Activated naive CD4-positive, alpha-beta T cell treated with anti-CD3 and anti-CD28 coated beads, Interleukin-2, amount 10 ng/mL, durations not matched to agents 7 days and 5 days (primary cell): Measurements from ENCODE around the gene ULK1.

Source experiments
- CTCF ChIA-PET: fragments of 350-600 bp; sonication (Branson Sonifier 250); formaldehyde crosslinking; loops from one replicate; lab custom pipeline; 2021; ENCODE audit warnings: antibody characterized with exemption; lab: Charles Lee
- DNase-seq: peaks from one replicate; pipeline ENCODE4 v3.0.0-alpha.2; 2020
- H3K27ac Mint-ChIP-seq: one replicate; pipeline ENCODE4 v1.8.0; 2021; ENCODE audit warnings: mild to moderate bottlenecking, moderate library complexity, mixed read lengths
- H3K27me3 Mint-ChIP-seq: one replicate; pipeline ENCODE4 v1.8.0; 2021; ENCODE audit warnings: mild to moderate bottlenecking, mixed read lengths
- H3K36me3 Mint-ChIP-seq: one replicate; pipeline ENCODE4 v1.8.0; 2021; ENCODE audit warnings: mixed read lengths
- H3K4me1 Mint-ChIP-seq: one replicate; pipeline ENCODE4 v1.8.0; 2021; ENCODE audit warnings: mixed read lengths
- H3K4me3 Mint-ChIP-seq: one replicate; pipeline ENCODE4 v1.8.0; 2021; ENCODE audit warnings: mild to moderate bottlenecking, moderate library complexity, mixed read lengths
- H3K9me3 Mint-ChIP-seq: one replicate; pipeline ENCODE4 v1.8.0; 2021; ENCODE audit warnings: mixed read lengths

ULK1 gene

DNA sequence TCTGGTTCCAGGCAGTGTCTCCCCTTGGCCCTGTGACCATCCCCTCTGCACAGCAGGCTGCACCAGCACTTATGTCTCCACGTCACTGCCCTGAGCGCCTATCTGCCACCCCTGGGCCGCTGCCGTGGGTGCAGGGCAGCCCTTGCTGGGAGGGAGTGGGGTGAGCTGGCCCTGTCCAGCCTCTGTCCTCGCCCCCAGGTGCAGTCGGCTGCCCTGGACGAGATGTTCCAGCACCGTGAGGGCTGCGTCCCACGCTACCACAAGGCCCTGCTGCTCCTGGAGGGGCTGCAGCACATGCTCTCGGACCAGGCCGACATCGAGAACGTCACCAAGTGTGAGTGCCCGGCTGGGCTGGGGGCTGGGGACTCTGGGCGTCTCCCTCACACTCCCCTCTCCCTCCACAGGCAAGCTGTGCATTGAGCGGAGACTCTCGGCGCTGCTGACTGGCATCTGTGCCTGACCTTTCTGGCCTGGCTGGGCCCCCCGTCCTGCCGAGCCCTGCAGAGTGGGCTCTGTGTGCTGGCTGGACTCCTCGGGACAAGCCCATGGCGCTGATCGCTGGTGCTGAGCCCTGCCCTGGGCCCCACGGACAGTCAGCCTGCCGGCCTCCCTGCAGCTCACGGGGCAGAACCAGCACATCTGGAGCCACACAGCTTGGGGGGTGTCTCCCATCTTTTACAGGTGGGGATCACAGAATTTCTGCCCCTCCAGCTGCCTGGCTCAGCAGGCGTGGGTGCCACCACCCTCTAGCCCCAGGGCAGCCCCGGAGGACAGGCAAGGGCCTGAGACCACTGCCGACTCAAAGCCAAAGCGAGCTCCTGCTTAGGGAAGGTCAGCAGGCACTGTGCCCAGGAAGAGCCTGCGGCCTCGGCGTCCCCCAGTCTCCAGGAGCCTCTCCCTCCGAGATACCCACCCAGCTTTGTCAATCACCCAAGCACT lies 26.7 kb downstream of the ULK1 start:
- Mint-ChIP-seq H3K4me1 (peaks cover 9% of the 10 kb centered on the region), H3K36me3 (peaks cover 7% of the 10 kb centered on the region), H3K27ac (no peak overlapping the region), H3K4me3 (no peak overlapping the region), H3K9me3 (no peaks in the 10 kb centered on the region), H3K27me3 (no peaks in the 10 kb centered on the region)
- CTCF ChIA-PET: no interaction called here
- no peak for DNase-seq

DNA sequence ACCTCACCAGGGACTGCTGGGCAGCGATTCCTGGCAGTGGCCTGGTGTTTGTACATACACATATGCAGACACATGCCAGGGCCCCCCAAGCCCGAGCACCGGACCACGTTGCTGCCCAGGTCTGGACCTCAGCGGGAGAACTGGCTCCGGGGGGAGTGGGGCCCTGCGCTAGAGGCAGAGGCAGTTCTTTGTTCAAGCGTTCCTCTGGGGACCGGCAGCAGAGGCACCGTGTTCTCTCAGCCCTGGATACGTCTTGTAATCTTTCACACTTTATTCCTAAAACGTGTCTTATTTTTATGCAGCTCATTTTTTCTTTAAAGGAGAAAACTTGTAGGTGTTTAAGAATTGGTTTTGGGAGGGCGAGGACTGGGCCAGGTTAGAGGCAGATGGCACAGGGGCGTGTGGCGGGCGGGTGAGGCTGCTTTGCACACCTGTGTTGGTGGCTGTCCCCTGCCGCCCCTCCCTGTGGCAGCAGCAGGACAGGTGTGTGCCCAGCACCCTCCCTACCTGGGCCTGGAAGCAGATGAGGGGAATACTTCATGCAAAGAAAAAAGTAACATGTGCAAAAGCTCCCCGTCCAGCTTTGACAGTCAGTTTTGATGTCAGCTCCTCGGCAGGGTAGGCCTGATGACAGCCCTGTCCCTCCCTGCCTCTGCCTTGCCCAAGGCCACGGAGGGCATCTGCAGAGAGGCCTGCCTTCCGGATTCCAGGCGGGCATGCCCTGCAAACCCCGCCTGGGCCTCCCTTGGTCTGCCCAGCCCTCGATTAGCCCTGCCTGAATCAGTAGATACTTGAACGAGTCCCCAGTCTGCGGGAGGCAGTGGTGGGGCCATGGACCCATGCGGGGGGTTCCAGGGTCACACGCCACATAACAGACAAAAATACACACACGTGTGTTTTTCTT lies 27.7 kb downstream of the ULK1 start:
- Mint-ChIP-seq H3K36me3 (peaks cover 7% of the 10 kb centered on the region), H3K4me3 (no peak overlapping the region), H3K27me3 (no peaks in the 10 kb centered on the region), H3K4me1 (peaks cover 9% of the 10 kb centered on the region), H3K27ac (no peak overlapping the region), H3K9me3 (no peaks in the 10 kb centered on the region)
- CTCF ChIA-PET: no interaction called here
- DNase-seq: no peak

DNA sequence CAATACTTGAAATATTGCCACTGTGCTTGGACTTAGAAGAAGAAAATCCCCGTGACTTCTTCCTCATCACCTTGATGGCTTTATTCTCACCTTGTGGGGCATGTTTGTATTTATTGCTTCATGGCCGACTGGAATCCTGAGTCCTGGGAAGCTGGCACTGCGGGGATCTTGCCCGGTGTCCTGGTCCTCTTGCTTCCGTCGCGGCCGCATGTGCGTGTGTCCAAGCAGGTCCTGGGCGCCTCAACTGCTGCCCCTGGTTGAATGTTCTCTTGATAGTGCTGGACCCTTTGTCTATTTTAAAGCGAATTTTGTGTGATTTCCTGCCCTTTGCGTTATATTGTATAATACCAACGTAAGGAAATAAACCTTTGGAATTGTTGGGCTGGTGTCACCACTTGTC lies 28.4 kb downstream of the ULK1 start:
- H3K4me1 Mint-ChIP-seq: peaks cover 12% of the 10 kb centered on the region
- no peak overlapping the region for H3K4me3 Mint-ChIP-seq
- DNase-seq: no peak
- H3K27me3 Mint-ChIP-seq: peaks cover 1% of the 10 kb centered on the region
- CTCF ChIA-PET: no interaction called here
- H3K36me3 Mint-ChIP-seq: peaks cover 5% of the 10 kb centered on the region
- H3K9me3 Mint-ChIP-seq: no peaks in the 10 kb centered on the region
- H3K27ac Mint-ChIP-seq: no peak overlapping the region

DNA sequence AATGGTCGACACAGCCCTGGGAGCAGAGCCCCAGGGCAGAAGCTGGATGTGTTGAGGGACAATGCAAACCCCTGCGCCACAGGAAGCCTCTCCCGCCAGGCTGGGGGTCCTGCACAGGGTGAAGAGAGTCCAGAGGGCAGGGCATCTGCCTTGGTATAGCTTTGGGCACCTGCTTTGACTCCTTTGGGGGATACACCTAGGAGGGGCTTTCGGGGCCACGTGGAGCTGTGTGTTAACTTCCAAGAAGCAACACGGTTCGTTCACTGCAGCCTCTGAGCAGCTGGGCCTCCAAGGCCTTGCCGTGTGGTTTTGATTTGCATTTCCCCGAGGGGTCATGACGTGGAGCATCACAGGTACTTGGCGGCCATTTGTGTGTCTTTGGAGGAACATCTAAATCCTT lies 28.8 kb downstream of the ULK1 start:
- Mint-ChIP-seq H3K9me3 (no peaks in the 10 kb centered on the region), H3K4me1 (peaks cover 16% of the 10 kb centered on the region), H3K36me3 (peaks cover 5% of the 10 kb centered on the region), H3K27ac (no peak overlapping the region), H3K27me3 (peaks cover 3% of the 10 kb centered on the region), H3K4me3 (no peak overlapping the region)
- DNase-seq: no peak
- CTCF ChIA-PET: no interaction called here

DNA sequence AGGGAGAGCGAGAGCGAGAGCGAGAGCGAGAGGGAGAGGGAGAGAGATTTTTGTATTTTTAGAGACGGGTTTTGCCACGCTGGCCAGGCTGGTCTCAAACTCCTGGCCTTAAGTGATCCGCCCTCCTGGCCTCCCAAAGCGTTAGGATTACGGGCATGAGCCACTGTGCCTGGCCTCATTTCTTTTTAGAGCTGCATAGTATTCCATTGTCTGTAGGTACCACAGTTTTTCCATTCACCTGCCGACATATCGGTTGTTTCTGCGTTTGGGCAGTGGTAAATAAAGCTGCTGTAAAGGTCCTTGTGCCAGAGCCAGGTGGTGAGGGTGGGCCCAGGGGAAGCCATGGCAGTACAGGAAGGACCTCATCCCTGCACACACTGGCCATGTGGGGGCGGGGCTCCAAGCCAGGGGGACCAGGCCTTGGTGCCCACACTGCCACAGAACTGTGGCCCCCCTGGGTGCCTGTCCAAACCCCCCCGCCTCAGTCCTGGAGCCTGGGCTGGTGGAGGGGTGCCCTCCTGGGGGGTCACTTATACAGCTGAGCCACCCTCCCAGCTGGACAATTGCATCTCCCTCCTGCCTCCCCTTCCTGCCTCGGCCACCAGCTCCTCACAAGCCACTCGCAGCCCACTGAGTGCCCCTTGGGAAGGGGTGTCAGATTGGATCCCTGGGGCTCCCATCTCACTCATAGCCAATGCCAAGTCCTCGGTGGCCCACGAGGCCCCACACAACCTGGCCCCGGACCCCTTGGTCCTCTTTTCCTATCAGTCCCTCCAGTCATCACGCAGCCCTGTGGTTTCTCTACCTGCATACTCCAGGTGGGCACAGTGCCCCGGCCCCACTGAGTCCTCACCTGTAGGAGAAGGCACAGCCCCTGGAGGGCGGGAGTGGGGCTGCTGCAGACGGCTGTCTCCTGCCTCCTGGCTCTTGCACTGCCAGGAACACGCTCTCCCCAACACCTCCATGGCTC lies 33.0 kb downstream of the ULK1 start:
- peak overlapping the region; percentile 96 for H3K4me3 Mint-ChIP-seq
- no peaks in the 10 kb centered on the region for H3K9me3 Mint-ChIP-seq
- H3K36me3 Mint-ChIP-seq: peaks cover 10% of the 10 kb centered on the region

DNA sequence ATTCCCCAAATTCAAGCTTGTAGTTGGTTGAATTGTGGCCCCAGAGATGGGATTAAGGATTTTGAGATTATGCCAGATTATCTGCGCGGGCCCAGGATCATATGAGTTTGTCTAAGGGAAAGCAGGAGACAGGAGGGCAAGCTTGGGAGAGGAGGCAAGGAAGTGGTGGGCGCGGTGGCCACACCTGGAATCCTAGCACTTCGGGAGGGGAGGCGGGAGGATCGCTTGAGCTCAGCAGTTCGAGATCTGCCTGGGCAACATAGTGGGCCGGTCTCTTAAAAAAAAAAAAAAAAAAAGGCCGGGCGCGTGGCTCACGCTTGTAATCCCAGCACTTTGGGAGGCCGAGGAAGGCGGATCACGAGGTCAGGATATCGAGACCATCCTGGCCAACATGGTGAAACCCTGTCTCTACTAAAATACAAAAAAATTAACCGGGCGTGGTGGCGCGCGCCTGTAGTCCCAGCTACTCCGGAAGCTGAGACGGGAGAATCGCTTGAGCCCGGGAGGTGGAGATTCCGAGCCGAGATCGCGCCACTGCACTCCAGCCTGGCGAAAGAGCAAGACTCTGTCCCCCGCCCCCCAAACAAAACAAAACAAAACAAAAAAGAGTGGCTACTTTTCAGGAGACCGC lies 33.8 kb downstream of the ULK1 start:
- Mint-ChIP-seq H3K36me3 (peaks cover 16% of the 10 kb centered on the region), H3K27ac (peak overlapping the region; percentile 88), H3K27me3 (peaks cover 7% of the 10 kb centered on the region), H3K4me3 (peak overlapping the region; percentile 96), H3K9me3 (no peaks in the 10 kb centered on the region), H3K4me1 (peaks cover 35% of the 10 kb centered on the region)
- CTCF ChIA-PET: no interaction called here
- no peak for DNase-seq

More for the DNA sequence above, 33.0 kb downstream of the ULK1 start:
- Mint-ChIP-seq H3K27ac (peak overlapping the region; percentile 88), H3K4me1 (peaks cover 31% of the 10 kb centered on the region), H3K27me3 (peaks cover 7% of the 10 kb centered on the region)
- no peak for DNase-seq
- CTCF ChIA-PET: no interaction called here

DNA sequence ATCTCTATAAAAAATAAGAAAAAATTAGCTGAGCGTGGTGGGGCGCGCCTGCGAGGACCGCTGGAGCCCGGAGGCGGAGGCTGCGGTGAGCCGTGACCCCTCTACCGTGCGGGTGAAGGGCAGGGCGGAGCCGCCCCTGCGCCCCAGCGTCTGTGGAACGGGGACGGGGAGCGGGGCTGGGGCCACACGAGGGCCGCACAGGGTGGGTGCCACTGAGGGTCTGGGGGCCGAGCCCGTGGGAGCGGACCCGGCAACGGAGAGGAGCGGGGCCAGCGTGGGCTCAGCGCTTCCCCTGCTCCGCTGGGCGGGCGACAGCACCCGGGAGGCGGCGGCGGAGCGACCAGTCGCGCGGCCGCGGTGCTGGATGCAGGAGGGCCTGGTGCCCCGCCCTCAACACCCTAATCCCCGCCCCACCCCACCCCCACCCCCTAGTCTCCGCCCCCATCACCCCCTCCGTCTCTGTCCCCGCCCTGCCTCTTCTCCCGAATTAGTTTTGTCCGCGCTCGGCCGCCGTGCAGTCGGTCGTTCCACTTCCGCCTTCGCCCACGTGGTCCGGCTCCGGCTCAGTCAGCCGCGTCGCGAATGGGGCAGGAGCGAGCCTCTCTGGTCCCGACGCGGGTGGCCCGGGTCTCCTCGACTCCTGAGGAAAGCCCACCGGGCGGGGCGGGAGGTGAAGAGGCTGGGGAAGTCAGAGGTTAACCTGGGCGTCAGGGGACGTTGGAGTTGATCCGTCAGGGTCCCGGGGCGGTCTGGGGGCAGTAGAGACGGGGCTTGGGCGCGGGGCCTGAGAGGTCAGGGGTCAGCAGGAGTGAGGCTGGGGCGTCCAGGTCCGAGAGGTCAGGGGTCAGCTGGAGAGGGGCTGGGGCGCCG lies 34.5 kb downstream of the ULK1 start, which contains the start of gene PUS1:
Gene PUS1, plus strand, starts transcription at position 566 of the 870 bp plus-strand sequence. CDS start 447 bp downstream, outside the sequence.
- no peaks in the 10 kb centered on the region for H3K9me3 Mint-ChIP-seq
- peak; percentile 95 for DNase-seq
- peak within 1 kb of the TSS; percentile 96 for H3K4me3 Mint-ChIP-seq
- peaks cover 23% of the 10 kb centered on the region for H3K36me3 Mint-ChIP-seq
- CTCF ChIA-PET: interaction anchor here (1.0 to 1.2 kb wide), 2 partner anchors 21 to 48 kb away, joined by 3 to 4 read pairs; partner anchors contain the start of gene EP400
- peak within 1 kb of the TSS; percentile 95 for H3K27ac Mint-ChIP-seq
- H3K4me1 Mint-ChIP-seq: peaks cover 35% of the 10 kb centered on the region
- H3K27me3 Mint-ChIP-seq: peaks cover 7% of the 10 kb centered on the region

DNA sequence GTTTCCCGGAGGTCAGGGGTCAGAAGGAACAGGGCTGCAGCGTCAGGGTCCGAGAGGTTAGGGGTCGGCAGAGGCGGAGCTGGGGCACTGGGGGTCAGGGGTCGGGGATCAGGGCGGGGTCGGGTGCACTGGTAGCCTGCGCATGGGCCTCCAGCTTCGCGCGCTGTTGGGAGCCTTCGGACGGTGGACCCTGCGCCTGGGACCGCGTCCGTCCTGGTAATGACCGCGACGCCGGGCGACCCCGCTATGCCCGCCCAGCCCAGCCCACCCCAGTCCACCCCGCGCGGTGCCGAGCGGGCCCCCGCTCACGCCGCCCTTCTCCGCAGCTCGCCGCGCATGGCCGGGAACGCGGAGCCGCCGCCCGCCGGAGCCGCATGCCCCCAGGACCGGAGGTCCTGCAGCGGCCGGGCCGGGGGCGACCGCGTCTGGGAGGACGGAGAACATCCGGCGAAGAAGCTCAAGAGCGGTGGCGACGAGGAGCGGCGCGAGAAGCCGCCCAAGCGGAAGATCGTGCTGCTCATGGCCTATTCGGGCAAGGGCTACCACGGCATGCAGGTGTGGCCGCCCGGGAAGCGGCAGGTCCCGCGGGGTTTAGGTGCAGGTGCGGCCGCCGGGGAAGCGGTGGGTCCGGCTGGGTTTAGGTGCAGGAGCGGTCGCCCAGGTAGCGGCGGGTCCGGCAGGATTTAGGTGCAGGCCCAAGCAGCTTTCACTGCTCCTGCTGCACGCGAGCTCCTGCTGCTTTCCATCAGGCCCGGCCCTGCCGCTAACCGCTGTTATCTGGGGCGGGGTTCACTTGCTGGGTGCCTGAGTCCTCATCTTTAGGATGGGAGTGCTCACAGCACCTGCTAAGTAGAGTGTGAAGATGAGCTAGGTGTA lies 35.4 kb downstream of the ULK1 start:
- DNase-seq: peak; percentile 64
- Mint-ChIP-seq H3K4me1 (peaks cover 30% of the 10 kb centered on the region), H3K27me3 (peaks cover 7% of the 10 kb centered on the region), H3K9me3 (no peaks in the 10 kb centered on the region), H3K4me3 (peak overlapping the region; percentile 96), H3K36me3 (peaks cover 25% of the 10 kb centered on the region), H3K27ac (peak overlapping the region; percentile 95)
- CTCF ChIA-PET: interaction anchor here (0.7 to 1.2 kb wide), 3 partner anchors 20 to 67 kb away, joined by 3 to 4 read pairs (median 3); partner anchors contain the start of gene EP400

DNA sequence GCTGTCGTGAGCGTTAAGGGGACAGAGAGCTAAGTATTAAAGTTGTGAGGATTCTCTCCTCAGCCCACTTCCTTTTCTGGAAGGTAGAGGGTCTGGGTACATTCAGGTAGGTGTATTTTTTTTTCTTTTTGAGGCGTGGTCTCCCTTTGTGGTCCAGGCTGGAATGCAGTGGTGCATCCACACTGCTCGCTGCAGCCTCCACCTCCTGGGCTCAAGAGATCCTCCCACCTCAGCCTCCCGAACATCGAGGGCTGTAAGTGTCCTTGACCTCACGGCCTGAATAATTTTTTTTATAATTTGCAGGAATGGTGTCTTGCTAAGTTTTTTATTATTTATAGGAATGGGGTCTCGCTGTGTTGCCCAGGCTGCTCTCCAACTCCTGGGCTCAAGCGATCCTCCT lies 36.1 kb downstream of the ULK1 start:
- Mint-ChIP-seq H3K36me3 (peaks cover 28% of the 10 kb centered on the region), H3K27ac (peak overlapping the region; percentile 92), H3K9me3 (no peaks in the 10 kb centered on the region), H3K4me3 (peak overlapping the region; percentile 96), H3K4me1 (peaks cover 26% of the 10 kb centered on the region), H3K27me3 (peaks cover 7% of the 10 kb centered on the region)
- CTCF ChIA-PET: interaction anchor here (0.7 to 1.2 kb wide), 2 partner anchors 20 to 67 kb away, joined by 3 to 4 read pairs; partner anchors contain the start of gene EP400
- DNase-seq: no peak

DNA sequence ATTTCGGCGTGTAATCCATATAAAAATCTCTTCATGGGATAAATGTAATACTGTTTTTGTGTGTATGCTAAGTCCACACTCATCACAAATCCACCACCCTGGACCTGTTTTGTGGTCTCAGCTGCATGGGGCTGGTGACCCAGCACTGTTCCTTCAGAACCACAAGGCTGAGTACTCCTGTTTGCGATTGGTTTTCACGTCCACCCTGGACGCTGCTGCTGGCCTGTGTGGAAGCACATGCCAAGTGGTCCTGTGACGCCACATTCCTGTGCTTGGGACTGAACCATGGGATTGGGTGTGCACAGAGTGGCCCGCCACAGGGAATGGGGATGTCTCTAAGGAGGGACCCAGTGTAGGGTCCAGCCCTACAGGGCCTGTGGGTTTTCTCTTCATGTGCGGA lies 39.0 kb downstream of the ULK1 start:
- Mint-ChIP-seq H3K4me3 (no peak overlapping the region), H3K27me3 (peaks cover 4% of the 10 kb centered on the region), H3K4me1 (peaks cover 19% of the 10 kb centered on the region), H3K36me3 (peaks cover 36% of the 10 kb centered on the region), H3K27ac (no peak overlapping the region), H3K9me3 (no peaks in the 10 kb centered on the region)
- no peak for DNase-seq
- CTCF ChIA-PET: no interaction called here

DNA sequence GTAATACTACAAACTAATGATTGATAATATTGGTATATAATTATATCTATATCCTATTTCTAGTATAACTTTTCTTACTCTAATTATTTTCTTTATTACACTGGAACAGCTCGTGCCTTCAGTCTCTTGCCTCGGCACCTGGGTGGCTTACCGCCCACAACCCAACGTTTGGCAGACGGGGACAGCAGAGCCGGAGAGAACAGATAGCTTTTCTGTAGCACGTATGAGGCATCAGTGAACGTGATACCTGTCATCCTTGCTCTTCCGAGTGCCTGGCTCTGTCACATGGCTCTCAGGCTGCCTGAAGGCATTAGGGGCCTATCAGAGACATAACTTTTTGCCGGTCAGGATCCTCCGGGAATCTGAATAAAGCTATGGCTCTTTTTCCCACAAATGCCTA lies 40.1 kb downstream of the ULK1 start:
- no peaks in the 10 kb centered on the region for H3K9me3 Mint-ChIP-seq
- DNase-seq: no peak
- peaks cover 17% of the 10 kb centered on the region for H3K4me1 Mint-ChIP-seq
- no peak overlapping the region for H3K27ac Mint-ChIP-seq
- peaks cover 35% of the 10 kb centered on the region for H3K36me3 Mint-ChIP-seq
- CTCF ChIA-PET: no interaction called here
- H3K4me3 Mint-ChIP-seq: no peak overlapping the region
- no peaks in the 10 kb centered on the region for H3K27me3 Mint-ChIP-seq
